Brain microvascular endothelial cell (primary cell): ENCODE measurements around the gene ATE1.

Experiments used
- DNase-seq: peaks from one replicate; pipeline ENCODE4 v3.0.0-alpha.2; 2020
- H3K27ac ChIP-seq: fragments of 250-450 bp; sonication (Bioruptor Pico); 2 replicates; pipeline ENCODE4 v1.5.1; 2020; ENCODE audit warnings: mild to moderate bottlenecking, moderate library complexity
- H3K27me3 ChIP-seq: fragments of 250-450 bp; sonication (Bioruptor Pico); replicated peaks from 2 replicates; pipeline ENCODE4 v1.5.1; 2020; ENCODE audit warnings: mild to moderate bottlenecking
- H3K36me3 ChIP-seq: fragments of 250-450 bp; sonication (Bioruptor Pico); replicated peaks from 2 replicates; pipeline ENCODE4 v1.5.1; 2020; ENCODE audit warnings: mild to moderate bottlenecking
- H3K4me3 ChIP-seq: 2 replicates; pipeline ENCODE4 v1.5.1; 2011; ENCODE audit warnings: low read depth, mild to moderate bottlenecking, control low read depth, low read length, moderate library complexity
- CTCF ChIP-seq: IDR thresholded peaks from 2 replicates; pipeline ENCODE4 v1.5.1; 2011; ENCODE audit warnings: low read depth, mild to moderate bottlenecking, moderate library complexity, low read length, control low read depth, inconsistent platforms; ENCODE audit errors: missing control alignments
- in situ Hi-C: cut with HindIII; loops from 2 replicates; pipeline ENCODE4 v1.10.0; 2017; ENCODE audit warnings: low sequenced_read_pairs, low pct_ligation_motif_present

The ATE1 gene

GRCh38 chr10:121822180-121822579, 105.7 kb downstream of the ATE1 start:
- Histone ChIP-seq H3K36me3 (no peaks in the 10 kb centered on the region), H3K27ac (no peak overlapping the region), H3K4me3 (no peak overlapping the region), H3K27me3 (no peaks in the 10 kb centered on the region)
- no peak for DNase-seq
- no peak for TF ChIP-seq CTCF
- in situ Hi-C loops = no loop called here

- Histone ChIP-seq H3K36me3 (no peaks in the 10 kb centered on the region), H3K27me3 (no peaks in the 10 kb centered on the region), H3K4me3 (no peak overlapping the region), H3K27ac (no peak overlapping the region)
- no peak for DNase-seq
- in situ Hi-C loops = no loop called here
- no peak for TF ChIP-seq CTCF
Observed at GRCh38 chr10:121819049-121819448, 108.8 kb downstream of the ATE1 start.

GRCh38 chr10:121818599-121818998, 109.2 kb downstream of the ATE1 start:
- DNase-seq = no peak

GRCh38 chr10:121816197-121816596, 111.6 kb downstream of the ATE1 start:
- in situ Hi-C loops = no loop called here
- Histone ChIP-seq H3K27me3 (no peaks in the 10 kb centered on the region), H3K36me3 (no peaks in the 10 kb centered on the region), H3K4me3 (no peak overlapping the region), H3K27ac (no peak overlapping the region)
- no peak for TF ChIP-seq CTCF
- DNase-seq = no peak

More at GRCh38 chr10:121818599-121818998, 109.2 kb downstream of the ATE1 start:
- in situ Hi-C loops = no loop called here
- Histone ChIP-seq H3K27me3 (no peaks in the 10 kb centered on the region), H3K36me3 (no peaks in the 10 kb centered on the region), H3K27ac (no peak overlapping the region), H3K4me3 (no peak overlapping the region)
- TF ChIP-seq CTCF = no peak

GRCh38 chr10:121813857-121814256, 114.0 kb downstream of the ATE1 start:
- Histone ChIP-seq H3K27ac (no peak overlapping the region), H3K27me3 (no peaks in the 10 kb centered on the region), H3K4me3 (no peak overlapping the region), H3K36me3 (no peaks in the 10 kb centered on the region)
- no peak for DNase-seq
- TF ChIP-seq CTCF = no peak
- in situ Hi-C loops = no loop called here

DNA sequence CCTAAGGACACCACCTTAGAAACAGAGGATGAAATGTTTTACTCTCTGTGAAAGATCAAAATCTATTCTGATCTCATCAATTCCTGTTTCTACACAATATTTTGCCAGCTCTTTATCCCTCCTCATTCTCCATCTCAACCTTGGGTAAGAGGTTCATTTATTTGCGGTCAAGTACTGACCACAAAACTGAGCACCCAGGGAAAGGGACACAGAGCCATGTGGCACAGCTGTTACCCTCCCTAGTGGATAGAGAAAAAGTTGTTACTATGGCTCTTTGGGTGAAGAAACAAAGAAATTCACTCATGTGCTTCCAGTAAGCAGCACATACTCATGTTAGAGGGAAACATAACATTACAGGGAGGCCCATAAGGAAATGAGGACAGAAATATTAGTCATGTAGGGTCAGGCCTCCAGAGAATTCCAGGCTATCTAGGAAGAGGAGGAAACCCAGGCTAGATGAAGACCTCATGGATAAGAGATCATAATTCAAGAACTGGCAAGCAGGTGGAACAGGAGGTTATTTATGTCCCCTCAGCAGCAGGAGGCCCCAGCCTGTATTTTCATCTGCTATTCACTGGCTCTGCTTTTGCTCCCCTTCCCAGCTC, 114.5 kb downstream of the ATE1 start:
- H3K27ac ChIP-seq = no peak overlapping the region
- in situ Hi-C loops = no loop called here
- DNase-seq = peak; percentile 24
- H3K27me3 ChIP-seq = no peaks in the 10 kb centered on the region
- no peak for TF ChIP-seq CTCF
- no peaks in the 10 kb centered on the region for H3K36me3 ChIP-seq
- no peak overlapping the region for H3K4me3 ChIP-seq
